Measurements from ENCODE around the gene MRPL50. TPM values are rescaled to one million over a fixed set of nuclear protein-coding genes. Genes with fewer than 3 reads are reported as not detected.
"Not testable (repeated sequence)": the region's sequence is repeated elsewhere in the genome, so short reads cannot be mapped to it uniquely, and the experiment has no call there.

The MRPL50 gene
- total RNA-seq, 1 donor from 2014 or later, result 10.2 TPM

- no peak overlapping the region for H3K4me3 ChIP-seq (ENCODE audit: low read depth, low read length)
- no peak for TF ChIP-seq CTCF (conservative IDR thresholded peaks at IDR 0.05; ENCODE audit: low read depth, low read length)
- no peak for DNase-seq (ENCODE audit: low read depth)
These were observed 3.7 kb downstream of the MRPL50 start for GRCh38 chr9:101394687-101395086.

GRCh38 chr9:101393135-101393534 lies 5.3 kb downstream of the MRPL50 start:
- no peak overlapping the region for H3K4me3 ChIP-seq (ENCODE audit: low read depth, low read length)
- no peak for TF ChIP-seq CTCF (conservative IDR thresholded peaks at IDR 0.05; ENCODE audit: low read depth, low read length)
- no peak for DNase-seq (ENCODE audit: low read depth)

DNA sequence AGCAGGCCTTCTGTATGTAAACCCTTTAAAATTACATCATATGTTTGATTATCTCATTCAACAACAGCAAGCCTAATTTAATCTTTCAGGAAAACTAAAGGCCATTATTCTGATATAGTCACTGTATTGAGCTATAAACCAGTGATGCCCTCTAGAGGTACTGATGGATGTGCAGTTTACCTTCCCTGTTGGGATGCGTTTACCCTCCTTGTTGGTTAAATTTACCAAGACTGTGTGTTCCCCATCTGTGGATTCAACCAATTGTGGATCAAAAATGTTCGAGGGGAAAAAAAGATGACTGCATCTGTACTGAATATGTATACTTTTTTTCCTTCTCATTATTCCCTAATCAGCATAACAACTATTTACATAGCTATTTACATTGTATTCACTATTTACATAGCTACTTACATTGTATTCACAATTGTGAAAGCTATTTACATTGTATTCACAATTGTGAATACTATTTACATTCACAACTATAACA lies 9.9 kb downstream of the MRPL50 start:
- peak; percentile 58 for TF ChIP-seq CTCF (conservative IDR thresholded peaks at IDR 0.05; ENCODE audit: low read depth, low read length)
- H3K4me3 ChIP-seq (ENCODE audit: low read depth, low read length), result no peak overlapping the region
- no peak for DNase-seq (ENCODE audit: low read depth)

DNA sequence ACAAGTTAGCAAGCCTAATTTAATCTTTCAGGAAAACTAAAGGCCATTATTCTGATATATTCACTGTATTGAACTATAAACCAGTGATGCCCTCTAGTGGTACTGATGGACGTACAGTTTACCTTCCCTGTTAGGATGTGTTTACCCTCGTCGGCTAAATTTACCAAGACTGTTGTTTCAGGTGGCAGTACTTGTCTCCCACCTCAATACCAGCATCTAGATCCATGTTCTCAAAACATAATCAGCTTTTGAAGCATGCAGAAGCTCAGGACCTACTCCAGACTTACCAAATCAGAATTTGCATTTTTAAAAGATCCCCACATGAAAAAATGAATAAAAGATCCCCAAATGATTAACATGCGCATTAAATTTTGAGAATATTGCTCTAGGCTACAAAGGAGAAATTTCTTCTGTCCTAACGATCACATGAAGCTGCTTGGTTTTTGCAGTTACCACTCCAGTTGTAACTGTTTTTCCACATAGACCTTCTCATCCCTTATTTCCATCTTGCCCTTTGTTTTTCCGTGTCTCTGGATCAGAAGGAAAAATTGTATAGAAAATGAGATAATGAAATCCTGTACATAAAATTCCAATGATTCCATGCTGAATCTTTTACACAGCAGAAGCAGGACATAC lies 10.4 kb downstream of the MRPL50 start:
- H3K4me3 ChIP-seq (ENCODE audit: low read depth, low read length), result no peak overlapping the region
- peak; percentile 72 for TF ChIP-seq CTCF (conservative IDR thresholded peaks at IDR 0.05; ENCODE audit: low read depth, low read length)

GRCh38 chr9:101384873-101385536 lies 13.4 kb downstream of the MRPL50 start, which contains the start of gene BAAT:
Gene BAAT, minus strand, starts transcription at chr9:101385006. Its CDS starts 13,602 bp downstream, at chr9:101371404.
- not testable (repeated sequence) for DNase-seq (ENCODE audit: low read depth); H3K4me3 ChIP-seq (ENCODE audit: low read depth, low read length)

More for the DNA sequence above, 10.4 kb downstream of the MRPL50 start:
- DNase-seq (ENCODE audit: low read depth), result no peak

DNA sequence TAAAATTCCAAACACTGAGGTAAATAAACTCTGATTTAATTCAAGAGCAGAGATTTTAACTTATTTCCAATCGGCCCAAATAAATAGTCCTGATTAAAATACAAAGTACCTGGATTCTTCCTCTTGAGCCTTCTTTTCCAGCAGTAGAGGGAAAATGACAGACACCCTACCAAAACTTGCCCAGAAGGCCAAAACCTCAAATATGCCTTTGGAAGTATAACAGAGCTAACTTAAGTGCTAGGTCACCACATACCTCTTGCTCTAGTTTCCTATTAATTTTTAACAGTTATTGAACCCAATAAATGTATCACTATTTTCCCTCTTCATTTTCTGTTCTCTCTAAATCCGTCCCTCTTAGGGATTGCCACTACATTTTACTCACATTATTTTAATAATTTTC lies 15.1 kb downstream of the MRPL50 start:
- H3K4me3 ChIP-seq (ENCODE audit: low read depth, low read length), result no peak overlapping the region
- TF ChIP-seq CTCF (conservative IDR thresholded peaks at IDR 0.05; ENCODE audit: low read depth, low read length), result no peak
- DNase-seq (ENCODE audit: low read depth), result no peak

- TF ChIP-seq CTCF (conservative IDR thresholded peaks at IDR 0.05; ENCODE audit: low read depth, low read length), result no peak
- DNase-seq (ENCODE audit: low read depth), result no peak
- no peak overlapping the region for H3K4me3 ChIP-seq (ENCODE audit: low read depth, low read length)
These were observed 16.5 kb downstream of the MRPL50 start for GRCh38 chr9:101381833-101382342.
